GM04503 (cell line): ENCODE data around the gene RNASE11.
"Not testable (repeated sequence)": the region's sequence is repeated elsewhere in the genome, so short reads cannot be mapped to it uniquely, and the experiment has no call there.

Experiments used
- DNase-seq: peaks from one replicate; pipeline ENCODE4 v3.0.0-alpha.2; 2012; ENCODE audit warnings: low read depth

The RNASE11 gene

DNA sequence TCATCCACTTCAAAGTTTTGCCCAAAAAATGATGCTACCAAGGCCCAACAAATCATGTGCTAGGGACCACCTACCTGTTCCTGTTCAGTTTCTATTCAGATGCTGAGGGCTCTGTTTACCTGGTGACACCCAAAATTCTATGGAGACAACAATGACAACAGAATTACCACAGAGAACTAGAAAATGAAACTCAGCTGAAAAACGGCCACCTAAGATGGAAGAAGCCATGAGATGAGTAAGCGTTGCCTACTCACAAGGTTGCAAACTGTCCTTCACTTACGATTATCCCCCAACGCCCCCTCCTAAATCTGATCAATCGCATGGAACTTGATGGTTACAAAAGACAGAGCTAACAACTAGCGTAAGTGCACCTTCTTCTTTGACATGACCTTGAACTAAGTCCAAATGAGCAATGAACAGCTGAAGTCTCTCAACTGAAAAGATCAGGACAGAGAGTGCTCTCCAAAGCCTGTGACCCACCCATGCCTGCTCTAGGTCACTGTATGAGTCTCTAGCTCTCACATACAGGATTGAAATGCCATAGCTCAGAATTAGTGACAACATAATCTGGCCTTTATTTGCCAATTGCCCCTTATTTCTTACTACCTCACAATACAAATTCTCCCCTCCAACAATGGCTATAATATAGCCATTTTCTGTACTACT, at the start of gene RNASE11:
TSS of gene RNASE11 (minus strand) at position 513 of the 666 bp plus-strand sequence.
- DNase-seq, result no peak

DNA sequence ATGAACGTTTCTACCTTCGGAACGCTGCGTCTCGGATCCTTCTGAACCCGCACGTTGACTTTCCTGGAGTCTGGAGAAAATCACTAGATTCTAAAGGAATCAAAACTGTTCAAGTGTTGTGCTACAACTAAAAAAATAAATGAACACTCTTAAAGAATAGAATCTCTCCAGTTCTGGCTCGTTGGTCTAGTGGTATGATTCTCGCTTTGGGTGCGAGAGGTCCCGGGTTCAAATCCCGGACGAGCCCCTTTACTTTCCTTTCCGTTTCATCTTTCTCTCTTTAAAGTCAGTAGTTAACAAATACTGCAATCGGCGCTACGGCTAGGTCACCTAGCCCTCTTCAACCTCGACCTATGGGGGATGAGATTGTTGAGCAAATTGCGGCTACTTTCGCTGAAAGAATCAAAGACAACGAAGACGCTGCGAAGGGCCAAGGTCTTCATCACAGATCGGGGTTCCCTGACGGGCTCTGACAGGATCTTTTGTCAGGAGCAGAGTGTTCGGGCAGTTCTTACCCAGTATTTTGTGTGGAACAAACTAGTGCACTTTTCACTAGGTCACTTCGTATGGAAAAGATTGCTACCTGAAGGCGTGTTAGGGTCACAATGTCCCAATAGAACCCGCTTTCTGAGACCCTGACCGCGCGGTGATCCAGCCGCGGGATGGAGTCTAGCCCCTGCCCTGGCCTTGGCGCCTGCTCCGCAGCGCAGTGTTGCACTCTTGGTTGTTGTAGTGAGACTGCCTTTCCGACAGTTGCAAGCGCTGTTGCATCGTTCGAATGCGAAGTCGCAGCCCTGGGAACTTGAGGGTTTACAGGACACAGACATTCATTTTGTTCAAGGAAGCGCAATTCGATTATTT, 45.3 kb upstream of the RNASE11 start:
- no peak for DNase-seq

DNA sequence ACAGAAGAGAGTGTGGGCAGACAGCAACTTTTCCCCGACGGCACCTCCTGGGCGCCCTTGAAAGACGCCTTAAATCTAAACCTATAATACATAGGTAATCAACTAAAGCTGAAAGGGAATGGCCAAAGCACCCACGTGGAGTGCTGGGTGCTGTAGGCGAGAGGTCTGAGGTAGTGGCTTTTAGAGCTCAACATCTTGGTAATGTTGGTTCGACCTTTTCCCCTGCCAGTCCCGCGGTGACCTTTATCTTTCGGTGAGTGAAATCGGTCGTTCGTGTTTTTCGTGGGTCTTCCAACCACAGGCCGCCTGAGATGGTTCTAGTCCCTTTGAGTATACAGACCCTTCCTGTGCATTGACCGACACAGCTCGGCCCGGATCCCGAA, 44.6 kb upstream of the RNASE11 start:
- DNase-seq, result no peak

GRCh38 chr14:20631880-20632389, 44.1 kb upstream of the RNASE11 start:
- no peak for DNase-seq

DNA sequence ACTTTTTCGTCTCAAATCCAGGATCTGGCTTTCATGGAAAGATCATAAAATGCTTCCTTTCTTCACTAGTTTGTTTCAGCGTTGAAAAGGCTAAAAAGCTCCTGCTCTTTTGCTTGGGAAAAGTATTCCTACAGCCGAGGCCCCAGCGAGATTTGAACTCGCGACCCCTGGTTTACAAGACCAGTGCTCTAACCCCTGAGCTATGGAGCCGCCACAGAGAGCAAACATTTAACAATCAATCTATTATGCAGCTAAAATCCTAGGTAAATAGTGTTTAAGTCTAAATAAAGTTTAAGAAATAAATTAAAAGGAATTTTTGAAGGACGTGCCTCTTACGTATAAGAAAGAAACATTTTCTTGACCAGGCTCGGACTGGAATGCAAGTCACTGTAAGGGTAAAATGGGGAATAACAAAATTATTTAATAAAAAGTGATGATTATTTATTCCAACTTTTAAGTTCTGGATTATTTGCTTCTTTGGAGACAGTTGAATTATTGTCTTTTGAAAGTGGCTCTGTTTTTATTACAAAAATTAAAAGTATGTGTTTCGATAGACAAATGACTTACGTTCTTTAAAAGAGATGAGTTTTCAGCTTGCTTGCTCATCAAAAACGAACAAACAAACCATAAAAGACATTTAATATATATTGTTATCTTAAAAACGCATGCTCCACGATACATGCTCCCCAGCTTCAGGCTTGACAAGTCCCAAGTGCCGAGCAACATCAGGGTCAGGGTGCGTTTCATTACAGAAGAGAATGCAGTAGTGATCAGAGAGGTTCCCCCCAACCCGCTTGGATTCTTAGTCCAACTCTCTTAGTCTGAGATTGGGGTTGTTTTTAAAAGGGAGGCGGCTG, 43.5 kb upstream of the RNASE11 start:
- DNase-seq, result no peak

- no peak for DNase-seq
These were observed 42.7 kb upstream of the RNASE11 start for GRCh38 chr14:20630340-20631022.

GRCh38 chr14:20628063-20628854, 40.5 kb upstream of the RNASE11 start:
- no peak for DNase-seq

DNA sequence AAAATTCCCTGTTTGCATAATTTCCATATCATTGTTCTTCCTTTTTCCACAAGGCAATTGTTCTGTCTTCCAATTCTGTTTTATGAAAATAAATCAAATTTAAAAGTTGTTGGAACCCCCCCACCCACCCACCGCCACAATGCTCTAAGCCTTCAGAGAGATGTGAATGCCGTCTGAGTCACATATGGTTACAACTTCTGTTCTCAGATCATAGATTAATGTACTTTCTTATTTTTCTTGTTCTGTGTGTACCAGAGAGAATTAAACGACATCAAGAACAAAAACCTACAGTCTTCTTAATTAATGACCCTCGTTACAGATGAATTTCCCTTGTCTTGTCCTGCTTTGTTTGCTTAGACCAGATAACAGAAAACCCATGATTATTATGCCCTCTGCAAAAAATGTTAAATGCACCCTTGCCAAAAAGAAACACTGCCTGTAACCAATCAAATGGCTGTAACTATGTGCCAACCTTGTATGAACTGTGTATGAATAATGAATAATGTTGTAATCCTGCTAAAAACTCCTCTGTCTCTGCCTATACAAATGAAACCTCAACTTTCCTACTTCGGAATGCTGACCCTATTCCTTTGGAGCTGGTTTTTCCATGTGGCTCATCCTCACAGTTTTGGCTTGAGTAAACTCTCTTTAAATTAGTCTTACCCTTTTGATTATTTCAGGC, 39.7 kb upstream of the RNASE11 start:
- DNase-seq, result no peak

DNA sequence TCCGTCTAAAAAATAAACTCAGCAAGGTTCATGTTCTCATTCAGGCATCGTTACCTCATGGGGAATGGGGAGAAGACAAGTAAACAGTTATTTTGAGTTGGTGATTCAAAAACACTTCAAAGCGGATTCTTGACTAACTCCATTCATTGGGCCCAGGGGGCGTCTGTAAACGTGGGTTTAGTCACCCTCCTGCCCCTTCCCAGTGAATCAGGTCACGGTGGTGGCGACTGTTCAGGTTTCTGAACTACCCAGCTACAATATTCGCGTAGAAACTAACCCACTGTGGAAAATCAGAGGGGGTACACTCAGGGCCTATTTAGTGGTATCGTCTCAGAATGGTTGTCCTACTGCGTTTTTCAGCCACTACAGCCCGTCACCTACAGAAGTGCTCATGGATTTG, 38.5 kb upstream of the RNASE11 start:
- DNase-seq, result no peak

- DNase-seq, result no peak
These were observed 36.8 kb upstream of the RNASE11 start for GRCh38 chr14:20624495-20625070.

DNA sequence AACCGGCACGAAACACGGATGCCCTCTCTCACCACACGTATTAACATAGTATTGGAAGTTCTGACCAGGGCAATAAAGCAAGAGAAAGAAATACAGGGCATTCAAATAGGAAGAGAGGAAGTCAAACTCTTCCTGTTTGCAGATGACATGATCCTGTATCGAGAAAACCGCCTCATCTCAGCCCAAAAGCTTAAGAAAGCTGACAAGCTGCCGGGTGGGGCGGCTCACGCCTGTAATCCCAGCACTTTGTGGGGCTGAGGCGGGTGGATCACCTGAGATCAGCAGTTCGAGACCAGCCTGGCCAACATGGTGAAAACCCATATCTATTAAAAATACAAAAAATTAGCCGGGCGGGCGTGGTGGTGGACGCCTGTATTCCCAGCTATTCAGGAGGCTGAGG, 36.0 kb upstream of the RNASE11 start:
- DNase-seq, result no peak

GRCh38 chr14:20622816-20623291, 35.1 kb upstream of the RNASE11 start:
- DNase-seq, result no peak

DNA sequence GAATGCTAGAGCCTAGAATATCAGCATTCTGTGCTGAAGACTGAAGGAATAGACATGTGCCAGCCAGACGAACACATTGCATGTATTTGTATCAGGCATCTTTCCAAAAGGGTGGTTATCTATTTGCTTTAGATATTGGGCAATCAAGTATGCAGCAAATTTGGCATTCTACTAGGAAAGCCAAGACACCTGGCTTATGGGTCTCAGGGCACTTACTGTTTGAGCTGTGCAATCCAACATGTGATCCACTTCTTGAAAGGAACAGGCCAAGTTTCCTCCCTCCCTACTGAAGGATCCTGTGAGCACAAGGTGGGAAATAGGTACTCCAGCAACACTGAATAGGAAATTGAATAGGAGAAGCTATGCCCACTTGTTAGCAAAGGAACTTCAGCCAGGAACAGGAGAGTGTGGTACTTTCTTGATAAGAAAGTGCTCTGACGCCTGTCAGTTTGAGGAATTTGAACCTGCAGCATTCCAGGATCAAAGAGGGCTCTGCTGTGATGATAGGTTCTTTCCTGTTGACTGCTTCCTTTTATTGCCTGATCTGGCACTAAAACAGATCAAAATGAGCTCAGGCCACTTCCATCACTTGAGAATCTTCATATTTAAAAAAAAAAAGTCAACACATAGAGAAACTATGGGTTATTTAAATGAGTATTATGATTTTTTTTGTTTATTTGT, 33.1 kb upstream of the RNASE11 start:
- DNase-seq, result no peak

GRCh38 chr14:20619688-20620087, 31.9 kb upstream of the RNASE11 start:
- not testable (repeated sequence) for DNase-seq

DNA sequence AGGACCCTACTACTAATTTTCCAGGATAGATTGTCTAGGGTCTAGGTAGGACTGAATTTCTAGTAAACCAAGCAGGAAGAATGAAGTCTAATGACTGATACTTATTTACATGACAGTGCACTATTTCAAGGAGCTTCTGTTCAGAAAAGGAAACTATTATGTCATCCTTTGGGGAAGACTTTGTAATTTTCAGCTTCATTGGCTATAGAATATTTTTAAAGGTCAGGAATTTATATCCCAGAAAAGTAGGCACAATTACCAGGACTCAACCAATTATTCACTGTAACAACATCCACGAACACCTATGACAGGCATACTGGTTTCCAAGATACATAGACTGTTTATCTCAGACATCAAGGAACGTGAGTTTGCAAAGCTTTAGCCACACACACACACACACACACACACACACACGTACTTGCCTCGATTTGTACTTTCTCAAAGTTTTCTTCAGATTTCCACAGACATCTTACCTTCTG, 30.5 kb upstream of the RNASE11 start:
- no peak for DNase-seq

DNA sequence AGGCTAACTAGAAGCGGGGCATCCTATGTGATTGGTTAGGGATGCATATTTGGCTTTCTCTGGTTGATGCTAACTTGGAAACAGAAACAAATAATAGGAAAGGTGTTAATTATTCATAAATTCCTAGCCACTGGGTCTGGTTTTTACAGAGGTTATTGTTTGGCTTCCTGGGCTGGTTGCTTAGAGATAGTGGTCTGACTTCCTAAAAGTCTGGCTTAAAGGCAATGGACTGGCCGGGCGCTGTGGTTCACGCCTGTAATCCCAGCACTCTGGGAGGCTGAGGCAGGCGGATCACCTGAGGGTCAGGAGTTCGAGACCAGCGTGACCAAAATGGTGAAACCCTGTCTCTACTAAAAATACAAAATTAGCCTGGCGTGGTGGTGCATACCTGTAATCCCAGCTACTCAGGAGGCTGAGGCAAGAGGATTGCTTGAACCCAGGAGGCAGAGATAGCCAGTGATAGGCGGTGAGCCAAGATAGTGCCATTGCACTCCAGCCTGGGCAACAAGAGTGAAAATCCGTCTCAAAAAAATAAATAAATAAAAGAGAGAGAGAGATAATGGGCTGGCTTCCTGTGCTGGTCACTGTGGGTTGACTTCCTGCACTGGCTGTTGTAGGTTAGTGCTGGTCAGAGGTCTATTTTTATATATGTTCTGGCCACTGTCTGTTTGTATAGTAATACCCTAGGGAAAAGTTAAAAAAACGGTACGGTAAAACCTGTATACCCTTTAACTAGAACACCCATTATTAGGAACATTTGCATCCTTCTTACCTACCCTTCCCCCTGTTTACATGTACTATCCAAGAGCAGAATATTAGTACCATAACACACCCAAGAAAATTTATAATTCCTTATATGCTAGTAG, 29.6 kb upstream of the RNASE11 start:
- DNase-seq, result no peak

- DNase-seq, result no peak
These were observed 28.2 kb upstream of the RNASE11 start for GRCh38 chr14:20615996-20616395.
